ENCODE measurements around the gene SKAP1.
A peak's percentile ranks its signal among the peaks of the same experiment; 100 is the strongest.

Gene SKAP1

GRCh38 chr17:48376682-48377325, 53.2 kb downstream of the SKAP1 start:
- H3K27ac ChIP-seq (replicated peaks; ENCODE audit: low read length): no peak overlapping the region

GRCh38 chr17:48375356-48375755, 54.7 kb downstream of the SKAP1 start:
- H3K18ac ChIP-seq (ENCODE audit: low read length): no peak overlapping the region

More at GRCh38 chr17:48376682-48377325, 53.2 kb downstream of the SKAP1 start:
- Histone ChIP-seq H3K36me3 (replicated peaks in 1 of 2; ENCODE audit: control insufficient read depth in 2 of 2, insufficient read depth in 2 of 2, low read length in 2 of 2) (no peaks in the 10 kb centered on the region), H2AFZ (ENCODE audit: low read length) (no peak overlapping the region), H2BK120ac (ENCODE audit: low read depth, low read length) (no peak overlapping the region), H3K4ac (ENCODE audit: low read length) (no peak overlapping the region), H3K23ac (ENCODE audit: low read depth, low read length, poor library complexity) (no peak overlapping the region), H2AK5ac (ENCODE audit: low read depth, low read length) (no peak overlapping the region), H4K91ac (ENCODE audit: low read depth, low read length, poor library complexity) (no peak overlapping the region), H3K79me1 (ENCODE audit: low read depth, low read length) (no peaks in the 10 kb centered on the region), H3K4me1 (ENCODE audit: control insufficient read depth in 2 of 2, insufficient read depth in 1 of 2, low read depth in 1 of 2, low read length in 2 of 2) (no peaks in the 10 kb centered on the region), H3K27me3 (ENCODE audit: control insufficient read depth in 3 of 3, insufficient read depth in 3 of 3, low read depth in 1 of 3, low read length in 3 of 3) (peaks cover 0 to 14% (median 3%) of the 10 kb centered on the region in 3 experiments), H3K9ac (ENCODE audit: low read depth, low read length, poor library complexity) (no peak overlapping the region), H2BK5ac (ENCODE audit: low read length) (no peak overlapping the region), H3K9me3 (replicated peaks in 1 of 2; ENCODE audit: control insufficient read depth in 2 of 2, insufficient read depth in 1 of 2, low read depth in 1 of 2, low read length in 2 of 2) (no peaks in the 10 kb centered on the region), H4K8ac (ENCODE audit: low read depth, low read length) (no peak overlapping the region), H3K18ac (ENCODE audit: low read length) (no peak overlapping the region), H3K4me2 (ENCODE audit: insufficient read depth, low read length, poor library complexity, severe bottlenecking) (no peak overlapping the region), H3K4me3 (ENCODE audit: low read length in 2 of 2) (peak overlapping the region in 1 of 2 donors; percentile 4), H3K14ac (ENCODE audit: low read length) (no peak overlapping the region), H2BK15ac (ENCODE audit: low read length) (no peak overlapping the region), H2BK12ac (ENCODE audit: low read length) (no peak overlapping the region)
- WGBS, 2 donors (ENCODE audit: extremely low coverage in 2 of 2, insufficient read length in 2 of 2, insufficient replicate concordance in 1 of 2): 100% methylated on average over 1 of the region's 6 CpGs; no CpG with 5 or more reads in 1 of the 2 donors
- no peak for DNase-seq (ENCODE audit: low spot score)

GRCh38 chr17:48374650-48375230, 55.3 kb downstream of the SKAP1 start:
- no peak overlapping the region for H3K14ac ChIP-seq (ENCODE audit: low read length)
- H3K4me1 ChIP-seq (ENCODE audit: control insufficient read depth in 2 of 2, insufficient read depth in 1 of 2, low read depth in 1 of 2, low read length in 2 of 2): no peaks in the 10 kb centered on the region
- no peak overlapping the region for H2BK120ac ChIP-seq (ENCODE audit: low read depth, low read length)
- no CpG with 5 or more reads among the region's 1 CpG for WGBS, 2 donors (ENCODE audit: extremely low coverage in 2 of 2, insufficient read length in 2 of 2, insufficient replicate concordance in 1 of 2)
- H2AK5ac ChIP-seq (ENCODE audit: low read depth, low read length): no peak overlapping the region
- H2BK5ac ChIP-seq (ENCODE audit: low read length): no peak overlapping the region
- H3K4me3 ChIP-seq (ENCODE audit: low read length in 2 of 2): no peak overlapping the region
- no peak overlapping the region for H3K18ac ChIP-seq (ENCODE audit: low read length)
- H3K4ac ChIP-seq (ENCODE audit: low read length): no peak overlapping the region
- no peak overlapping the region for H3K9ac ChIP-seq (ENCODE audit: low read depth, low read length, poor library complexity)
- no peaks in the 10 kb centered on the region for H3K36me3 ChIP-seq (replicated peaks in 1 of 2; ENCODE audit: control insufficient read depth in 2 of 2, insufficient read depth in 2 of 2, low read length in 2 of 2)
- H2BK15ac ChIP-seq (ENCODE audit: low read length): no peak overlapping the region
- no peak overlapping the region for H3K23ac ChIP-seq (ENCODE audit: low read depth, low read length, poor library complexity)
- no peaks in the 10 kb centered on the region for H3K79me1 ChIP-seq (ENCODE audit: low read depth, low read length)
- H3K27me3 ChIP-seq (ENCODE audit: control insufficient read depth in 3 of 3, insufficient read depth in 3 of 3, low read depth in 1 of 3, low read length in 3 of 3): peaks cover 0 to 10% (median 3%) of the 10 kb centered on the region in 3 experiments
- no peak overlapping the region for H4K8ac ChIP-seq (ENCODE audit: low read depth, low read length)
- H4K91ac ChIP-seq (ENCODE audit: low read depth, low read length, poor library complexity): no peak overlapping the region
- H3K27ac ChIP-seq (replicated peaks; ENCODE audit: low read length): no peak overlapping the region
- no peak overlapping the region for H2AFZ ChIP-seq (ENCODE audit: low read length)
- no peak overlapping the region for H2BK12ac ChIP-seq (ENCODE audit: low read length)
- H3K9me3 ChIP-seq (replicated peaks in 1 of 2; ENCODE audit: control insufficient read depth in 2 of 2, insufficient read depth in 1 of 2, low read depth in 1 of 2, low read length in 2 of 2): no peaks in the 10 kb centered on the region
- H3K4me2 ChIP-seq (ENCODE audit: insufficient read depth, low read length, poor library complexity, severe bottlenecking): no peak overlapping the region
- no peak for DNase-seq (ENCODE audit: low spot score)

More at GRCh38 chr17:48375356-48375755, 54.7 kb downstream of the SKAP1 start:
- no peak overlapping the region for H3K14ac ChIP-seq (ENCODE audit: low read length)
- no peak overlapping the region for H4K91ac ChIP-seq (ENCODE audit: low read depth, low read length, poor library complexity)
- no peak overlapping the region for H3K9ac ChIP-seq (ENCODE audit: low read depth, low read length, poor library complexity)
- H3K36me3 ChIP-seq (replicated peaks in 1 of 2; ENCODE audit: control insufficient read depth in 2 of 2, insufficient read depth in 2 of 2, low read length in 2 of 2): no peaks in the 10 kb centered on the region
- H2BK15ac ChIP-seq (ENCODE audit: low read length): no peak overlapping the region
- H2AFZ ChIP-seq (ENCODE audit: low read length): no peak overlapping the region
- H3K4me2 ChIP-seq (ENCODE audit: insufficient read depth, low read length, poor library complexity, severe bottlenecking): no peak overlapping the region
- no peak overlapping the region for H3K23ac ChIP-seq (ENCODE audit: low read depth, low read length, poor library complexity)
- no peaks in the 10 kb centered on the region for H3K4me1 ChIP-seq (ENCODE audit: control insufficient read depth in 2 of 2, insufficient read depth in 1 of 2, low read depth in 1 of 2, low read length in 2 of 2)
- H3K27me3 ChIP-seq (ENCODE audit: control insufficient read depth in 3 of 3, insufficient read depth in 3 of 3, low read depth in 1 of 3, low read length in 3 of 3): peaks cover 0 to 14% (median 3%) of the 10 kb centered on the region in 3 experiments
- DNase-seq (ENCODE audit: low spot score): no peak
- no peak overlapping the region for H3K4me3 ChIP-seq (ENCODE audit: low read length in 2 of 2)
- no peak overlapping the region for H2BK120ac ChIP-seq (ENCODE audit: low read depth, low read length)
- no peaks in the 10 kb centered on the region for H3K9me3 ChIP-seq (replicated peaks in 1 of 2; ENCODE audit: control insufficient read depth in 2 of 2, insufficient read depth in 1 of 2, low read depth in 1 of 2, low read length in 2 of 2)
- no CpG with 5 or more reads among the region's 1 CpG for WGBS, 2 donors (ENCODE audit: extremely low coverage in 2 of 2, insufficient read length in 2 of 2, insufficient replicate concordance in 1 of 2)
- no peak overlapping the region for H3K4ac ChIP-seq (ENCODE audit: low read length)
- no peak overlapping the region for H2AK5ac ChIP-seq (ENCODE audit: low read depth, low read length)
- H2BK12ac ChIP-seq (ENCODE audit: low read length): no peak overlapping the region
- H3K79me1 ChIP-seq (ENCODE audit: low read depth, low read length): no peaks in the 10 kb centered on the region
- no peak overlapping the region for H3K27ac ChIP-seq (replicated peaks; ENCODE audit: low read length)
- H4K8ac ChIP-seq (ENCODE audit: low read depth, low read length): no peak overlapping the region
- no peak overlapping the region for H2BK5ac ChIP-seq (ENCODE audit: low read length)

GRCh38 chr17:48373883-48374282, 56.1 kb downstream of the SKAP1 start:
- WGBS, 2 donors (ENCODE audit: extremely low coverage in 2 of 2, insufficient read length in 2 of 2, insufficient replicate concordance in 1 of 2): no CpG with 5 or more reads among the region's 3 CpGs
- Histone ChIP-seq H2AFZ (ENCODE audit: low read length) (no peak overlapping the region), H3K4me3 (ENCODE audit: low read length in 2 of 2) (no peak overlapping the region), H3K27ac (replicated peaks; ENCODE audit: low read length) (no peak overlapping the region), H3K27me3 (ENCODE audit: control insufficient read depth in 3 of 3, insufficient read depth in 3 of 3, low read depth in 1 of 3, low read length in 3 of 3) (peaks cover 0 to 10% (median 3%) of the 10 kb centered on the region in 3 experiments), H3K36me3 (replicated peaks in 1 of 2; ENCODE audit: control insufficient read depth in 2 of 2, insufficient read depth in 2 of 2, low read length in 2 of 2) (no peaks in the 10 kb centered on the region), H3K79me1 (ENCODE audit: low read depth, low read length) (no peaks in the 10 kb centered on the region), H3K4ac (ENCODE audit: low read length) (no peak overlapping the region), H2BK12ac (ENCODE audit: low read length) (no peak overlapping the region), H3K9me3 (replicated peaks in 1 of 2; ENCODE audit: control insufficient read depth in 2 of 2, insufficient read depth in 1 of 2, low read depth in 1 of 2, low read length in 2 of 2) (no peaks in the 10 kb centered on the region), H2AK5ac (ENCODE audit: low read depth, low read length) (no peak overlapping the region), H4K8ac (ENCODE audit: low read depth, low read length) (no peak overlapping the region), H3K4me2 (ENCODE audit: insufficient read depth, low read length, poor library complexity, severe bottlenecking) (no peak overlapping the region), H3K18ac (ENCODE audit: low read length) (no peak overlapping the region), H2BK5ac (ENCODE audit: low read length) (no peak overlapping the region), H3K14ac (ENCODE audit: low read length) (no peak overlapping the region), H2BK15ac (ENCODE audit: low read length) (no peak overlapping the region), H3K23ac (ENCODE audit: low read depth, low read length, poor library complexity) (no peak overlapping the region), H4K91ac (ENCODE audit: low read depth, low read length, poor library complexity) (no peak overlapping the region), H2BK120ac (ENCODE audit: low read depth, low read length) (no peak overlapping the region), H3K4me1 (ENCODE audit: control insufficient read depth in 2 of 2, insufficient read depth in 1 of 2, low read depth in 1 of 2, low read length in 2 of 2) (no peaks in the 10 kb centered on the region), H3K9ac (ENCODE audit: low read depth, low read length, poor library complexity) (no peak overlapping the region)
- DNase-seq (ENCODE audit: low spot score): no peak
